HG03095 (cell line): ENCODE data around the gene FAM204A.

Experiments
- ATAC-seq: cut with Tn5 transposase; IDR thresholded peaks from one replicate; pipeline ENCODE4 v1.9.1; 2021; ENCODE audit warnings: moderate library complexity; ENCODE audit not compliant: unreplicated experiment

The FAM204A gene

GRCh38 chr10:118332948-118333710 lies 9.0 kb downstream of the FAM204A start:
- no peak for ATAC-seq

DNA sequence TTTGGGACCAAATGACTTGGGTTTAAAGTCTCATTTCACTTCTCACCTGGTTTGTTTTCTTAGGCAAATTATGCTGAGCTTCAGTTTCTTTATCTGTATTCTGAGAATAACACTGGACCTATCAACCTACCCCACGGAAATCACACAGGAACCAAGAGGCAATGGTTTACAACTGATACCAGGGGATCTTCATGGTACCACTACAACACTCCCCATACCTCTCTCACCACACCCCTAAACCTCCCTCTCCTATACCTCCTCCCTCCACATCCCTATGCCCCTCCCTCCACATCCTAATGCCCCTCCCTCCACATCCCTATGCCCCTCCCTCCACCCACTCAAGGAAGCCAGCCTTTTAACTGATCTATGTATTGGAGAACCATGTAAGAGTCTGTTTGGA lies 9.9 kb downstream of the FAM204A start:
- ATAC-seq: peak; percentile 87

- no peak for ATAC-seq
These were observed 11.6 kb downstream of the FAM204A start for GRCh38 chr10:118330295-118331076.

DNA sequence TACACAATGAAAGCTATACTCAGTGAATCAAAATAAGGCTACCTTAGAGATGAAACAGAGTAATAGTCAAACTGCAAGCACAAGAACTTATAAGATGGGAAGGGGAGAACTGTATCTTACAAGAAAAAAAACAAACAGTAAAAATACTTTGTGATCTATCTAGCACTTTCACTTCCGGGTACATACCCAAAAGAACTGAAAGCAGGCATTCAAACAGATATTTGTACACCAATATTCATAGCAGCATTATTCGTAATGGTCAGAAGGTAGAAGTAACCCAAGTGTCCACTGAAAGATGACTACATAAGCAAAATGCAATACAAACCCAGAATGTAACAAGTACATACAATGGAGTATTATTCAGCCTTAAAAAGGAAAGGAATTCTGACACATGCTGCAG lies 18.0 kb downstream of the FAM204A start:
- no peak for ATAC-seq

DNA sequence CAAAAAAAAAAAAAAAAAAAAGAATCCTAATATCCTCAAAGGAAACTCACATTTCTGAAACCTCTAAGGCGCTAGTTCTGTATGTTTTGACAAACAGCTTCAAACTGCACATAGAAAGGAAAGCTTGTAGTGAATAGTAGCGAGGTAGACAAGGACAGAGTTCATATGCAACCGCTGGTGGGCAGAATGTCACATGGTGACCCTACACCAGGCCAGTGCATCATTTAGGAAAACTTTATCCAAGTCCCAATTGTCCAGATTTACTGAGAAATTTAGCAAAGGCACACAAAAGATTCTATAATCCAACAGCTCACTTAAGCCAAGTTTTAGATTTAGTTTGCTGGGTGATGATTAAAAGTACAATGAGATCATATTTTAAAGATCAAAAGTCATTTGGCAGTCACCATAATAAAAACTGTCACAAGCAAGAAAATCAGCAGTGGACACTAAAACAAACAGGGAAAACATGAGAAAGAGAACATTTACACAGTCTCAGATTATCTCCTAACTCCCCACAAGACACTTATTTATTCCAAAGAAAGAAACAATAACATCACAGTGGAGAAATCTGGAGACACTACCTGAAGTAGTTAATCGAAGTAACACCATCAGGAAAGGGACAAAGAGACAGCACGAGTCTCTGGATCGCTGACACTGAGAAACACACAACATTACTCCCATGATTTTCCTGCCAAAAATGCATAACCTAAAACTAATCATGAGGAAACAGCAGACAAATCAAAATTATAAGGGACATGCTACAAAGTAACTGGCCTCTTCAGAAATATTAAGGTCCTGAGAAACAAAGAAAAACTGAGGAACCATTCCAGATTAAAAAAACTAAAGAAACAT lies 20.2 kb downstream of the FAM204A start:
- ATAC-seq: no peak

DNA sequence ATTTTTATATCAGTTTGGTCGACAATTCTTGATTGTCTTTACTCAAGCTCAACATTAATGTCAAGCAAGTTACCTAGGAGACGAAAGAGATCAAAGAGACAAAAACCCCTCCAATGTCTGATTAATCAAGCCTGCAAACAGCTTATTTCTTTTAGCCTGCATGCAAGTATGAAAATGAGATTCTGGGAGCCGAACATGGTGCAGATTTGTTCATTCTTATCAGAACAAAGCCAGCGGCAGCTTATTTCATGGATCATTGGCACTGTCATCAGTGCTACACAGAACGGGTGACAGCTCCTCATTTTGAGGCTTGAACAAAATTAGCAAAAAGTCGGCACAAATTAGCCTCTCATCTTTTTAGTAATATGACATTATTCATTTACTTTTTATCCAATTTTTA lies 26.5 kb downstream of the FAM204A start:
- no peak for ATAC-seq

- ATAC-seq: no peak
These were observed 27.2 kb downstream of the FAM204A start for GRCh38 chr10:118314882-118315281.

DNA sequence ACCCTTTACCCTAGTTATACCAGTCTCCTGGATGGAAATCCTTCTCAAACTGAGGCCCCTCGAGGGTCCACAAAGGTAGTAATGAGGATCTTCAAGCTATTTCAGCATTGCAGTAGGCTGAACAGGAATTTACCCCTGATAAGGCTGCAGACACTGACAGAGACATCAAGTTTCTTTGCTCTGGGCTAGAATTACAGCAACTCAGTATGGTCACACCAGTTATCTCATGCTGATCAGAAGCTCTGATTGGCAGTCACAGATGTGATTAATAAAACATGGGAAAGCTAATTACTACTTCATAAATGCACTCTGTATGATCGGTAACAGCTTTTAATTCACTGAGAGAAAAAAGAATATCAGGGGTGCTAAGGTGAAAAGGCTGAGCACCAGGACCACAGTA lies 30.6 kb downstream of the FAM204A start:
- ATAC-seq: no peak

DNA sequence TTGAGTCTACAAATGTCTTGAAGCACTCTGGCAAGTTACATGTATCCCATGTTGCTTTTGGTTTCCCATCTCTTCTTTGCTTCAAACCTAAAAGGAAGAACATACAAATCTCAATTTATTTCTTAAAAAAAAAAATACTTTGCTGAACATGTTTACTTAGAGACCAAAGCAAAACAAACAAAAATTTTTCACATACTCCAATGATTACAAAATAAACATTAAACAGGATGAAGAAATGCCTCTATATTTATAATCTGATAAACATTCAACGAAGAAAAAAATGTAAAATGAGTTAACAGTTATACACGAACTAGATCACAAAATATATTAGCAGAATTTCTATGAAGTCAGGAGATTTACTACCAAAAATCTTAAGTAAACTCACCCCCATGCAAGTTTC lies 31.3 kb downstream of the FAM204A start:
- no peak for ATAC-seq

DNA sequence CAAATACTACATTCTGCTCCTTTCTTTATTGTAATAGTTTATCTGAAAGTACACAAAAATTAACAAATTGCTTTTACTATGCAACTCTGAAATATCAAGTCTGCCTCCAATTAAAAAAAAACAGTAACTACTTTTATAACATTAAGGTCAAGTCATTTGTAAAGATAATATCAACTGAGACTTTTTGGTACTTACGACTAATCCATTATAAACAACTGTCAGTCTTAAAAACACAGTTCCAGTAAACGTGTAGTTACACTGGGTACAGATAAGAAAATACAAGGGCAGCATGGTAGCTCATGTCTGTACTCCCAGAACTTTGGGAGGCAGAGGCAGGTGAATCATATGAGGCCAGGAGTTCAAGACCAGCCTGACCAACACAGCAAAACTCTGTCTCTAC lies 32.2 kb downstream of the FAM204A start:
- ATAC-seq: no peak

DNA sequence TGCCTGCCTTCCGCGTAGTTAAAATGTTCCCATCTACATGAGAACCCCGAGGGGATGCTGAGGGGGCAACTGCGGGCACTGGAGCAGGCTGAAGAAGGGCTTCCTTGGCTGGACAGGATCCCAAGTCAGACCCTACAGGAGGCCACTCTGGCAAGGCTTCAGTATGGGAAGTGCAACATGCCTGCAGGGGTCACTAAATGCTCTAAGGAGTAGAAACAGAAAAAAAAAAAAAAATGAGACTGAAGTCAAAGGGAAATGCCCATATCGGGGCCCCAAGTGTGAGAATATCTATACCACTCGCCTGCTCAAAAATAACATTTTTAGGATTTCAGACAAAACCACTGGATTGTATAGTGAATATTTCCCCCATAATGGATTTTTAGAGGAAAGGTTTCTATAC lies 33.5 kb downstream of the FAM204A start:
- no peak for ATAC-seq

GRCh38 chr10:118307859-118308258 lies 34.3 kb downstream of the FAM204A start:
- no peak for ATAC-seq

- ATAC-seq: no peak
These were observed 34.9 kb downstream of the FAM204A start for GRCh38 chr10:118307220-118307619.

DNA sequence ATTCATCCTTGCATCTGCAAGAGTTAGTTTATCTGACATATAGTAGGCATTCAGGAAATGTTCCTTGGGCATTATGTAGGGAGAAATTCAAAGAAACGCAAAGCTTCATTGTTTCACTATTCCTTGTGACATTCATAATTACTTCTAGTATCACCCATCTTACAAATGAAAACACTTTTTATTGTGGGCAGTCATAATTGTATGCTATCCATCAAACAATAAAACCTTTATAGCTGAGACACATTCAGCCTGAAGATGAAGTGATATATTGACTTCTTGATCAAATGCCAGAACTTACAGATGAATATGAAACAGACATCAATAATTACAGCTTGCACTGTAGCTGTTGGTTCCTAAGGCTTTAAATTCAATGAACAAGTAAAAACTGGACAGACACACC lies 36.4 kb downstream of the FAM204A start:
- ATAC-seq: no peak

DNA sequence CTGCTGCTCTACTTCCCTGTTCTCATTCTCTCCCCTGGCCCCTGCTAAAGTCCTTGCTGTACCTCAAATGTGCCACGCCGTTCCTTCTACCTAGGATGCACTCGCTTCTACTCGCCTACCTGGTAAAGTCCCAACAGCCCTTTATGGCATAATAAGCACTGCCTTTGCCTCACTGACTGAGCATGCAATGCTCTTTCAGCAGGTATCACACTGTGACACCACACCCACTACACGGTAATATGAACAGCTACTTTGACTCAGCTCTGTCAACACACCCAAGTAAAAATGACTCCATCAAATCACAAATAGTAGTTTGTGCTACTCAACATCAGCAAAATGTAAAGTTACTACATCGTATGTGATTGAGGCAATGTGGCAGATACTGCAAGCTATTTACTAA lies 37.6 kb downstream of the FAM204A start:
- ATAC-seq: no peak

DNA sequence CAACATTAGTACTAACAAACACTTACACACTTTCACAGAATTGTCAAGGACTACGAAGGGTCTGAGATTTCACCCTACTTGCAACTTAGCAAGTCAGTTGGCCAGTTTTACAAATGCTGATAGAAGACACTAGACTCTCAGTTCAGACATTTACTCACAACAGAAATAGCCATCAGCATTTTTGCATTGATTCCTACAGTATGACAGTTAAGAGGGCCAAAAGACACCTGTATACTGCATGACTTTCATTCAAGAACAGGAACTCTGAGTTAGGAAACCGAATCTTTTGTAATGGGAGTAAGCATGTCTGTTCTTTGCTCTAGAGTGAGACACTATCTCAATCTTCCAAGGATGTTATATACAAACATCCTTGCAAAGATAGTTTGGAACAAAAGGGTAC lies 40.9 kb downstream of the FAM204A start:
- ATAC-seq: no peak

DNA sequence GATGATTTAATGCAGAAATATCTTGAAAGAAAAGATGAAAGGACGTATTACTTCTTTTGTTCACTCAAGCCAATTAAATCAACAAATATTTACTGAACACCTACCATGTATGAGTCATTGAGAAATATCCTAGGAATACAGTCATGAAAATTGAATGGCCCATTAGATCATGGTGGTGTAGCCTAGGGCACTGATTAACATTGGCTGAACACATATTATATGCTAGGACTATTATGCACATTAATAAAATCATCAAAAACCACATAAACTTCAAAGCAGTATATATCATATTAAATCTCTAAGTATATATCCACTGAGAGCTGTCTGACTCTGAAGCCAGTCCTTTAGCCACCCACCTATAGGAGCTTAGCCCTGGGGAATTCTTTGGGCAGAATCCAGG lies 41.8 kb downstream of the FAM204A start:
- no peak for ATAC-seq

DNA sequence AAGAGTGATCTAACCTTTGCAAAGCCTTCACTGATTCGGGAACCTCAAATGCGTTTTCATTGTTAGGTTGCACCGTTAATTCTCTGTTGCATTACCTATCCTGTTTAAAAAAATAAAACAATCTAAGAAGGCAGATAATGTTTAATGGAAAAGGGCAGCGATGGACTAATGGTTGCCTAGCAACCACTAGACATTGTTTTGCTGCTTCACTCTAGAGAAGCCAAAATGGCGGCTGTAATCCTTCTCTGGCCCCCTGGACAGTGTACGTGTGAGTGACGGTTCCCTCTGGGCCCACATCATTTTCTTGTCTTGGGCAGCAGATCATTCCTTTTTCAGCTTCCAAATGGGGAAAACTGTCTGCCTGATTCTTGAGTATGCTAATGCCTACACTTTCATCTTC lies 43.3 kb downstream of the FAM204A start:
- no peak for ATAC-seq

GRCh38 chr10:118291122-118291521 lies 51.0 kb downstream of the FAM204A start:
- no peak for ATAC-seq

DNA sequence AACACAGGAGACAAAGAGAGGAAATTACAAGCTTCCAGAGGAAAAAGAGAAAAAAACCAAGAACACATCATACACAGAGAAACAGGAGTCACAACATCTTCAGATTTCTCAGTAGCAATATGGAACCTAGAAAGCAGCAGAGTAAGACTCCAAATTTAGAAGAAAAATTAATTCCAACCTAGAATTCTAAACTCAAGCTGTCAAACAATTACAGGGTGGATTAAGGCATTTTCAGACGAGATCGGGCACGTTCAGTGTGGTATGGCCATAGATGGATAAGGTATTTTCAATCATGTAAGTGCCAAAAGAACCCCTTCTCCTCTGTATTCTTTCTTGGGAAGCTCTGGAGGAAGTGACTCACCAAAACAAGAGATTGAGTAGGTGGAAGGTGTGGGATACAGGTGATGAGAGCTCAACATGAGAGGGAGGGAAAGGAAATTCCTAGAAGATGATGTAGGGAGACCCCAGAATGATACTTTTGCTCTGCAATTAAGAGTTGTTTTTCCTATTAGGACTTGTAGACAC lies 51.6 kb downstream of the FAM204A start:
- no peak for ATAC-seq

GRCh38 chr10:118287076-118287806 lies 54.9 kb downstream of the FAM204A start:
- no peak for ATAC-seq
